Measurements from ENCODE around the gene CKAP5.

GRCh38 chr11:46838501-46838900 is 7.6 kb downstream of the CKAP5 start:
- TF ChIP-seq EZH2 (IDR thresholded peaks at IDR 0.05; ENCODE audit: borderline replicate concordance, low read depth, low read length, poor library complexity, severe bottlenecking): no peak
- TF ChIP-seq CTCF (conservative IDR thresholded peaks at IDR 0.05; ENCODE audit: low read depth, low read length): no peak
